ENCODE data around the gene BAMBI. TPM values are rescaled to one million over a fixed set of nuclear protein-coding genes. Genes with fewer than 3 reads are reported as not detected.

The BAMBI gene
- total RNA-seq, 1 experiment from 2014 or later, result 31.9 TPM

DNA sequence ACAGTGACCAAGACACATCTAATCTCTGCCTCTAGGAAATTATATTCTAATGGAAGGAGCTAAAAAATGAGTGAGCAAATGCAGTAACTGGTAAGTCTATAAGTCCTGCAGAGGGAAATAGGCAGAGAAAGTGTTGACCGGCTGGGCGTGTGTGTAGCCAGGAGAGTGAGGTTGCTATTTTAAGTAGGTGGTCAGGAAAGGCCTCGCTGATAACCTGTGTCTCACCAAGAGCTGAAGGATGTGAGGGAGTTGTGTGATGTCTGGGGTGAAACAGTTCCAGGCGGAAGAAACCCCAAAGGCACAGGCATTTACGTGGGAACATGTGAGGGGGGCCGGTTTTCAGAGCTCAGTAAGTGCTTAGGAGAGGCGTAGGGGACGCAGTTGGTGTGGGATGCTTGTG is 54.8 kb downstream of the BAMBI start:
- peaks cover 22% of the 10 kb centered on the region for H3K4me1 ChIP-seq (ENCODE audit: insufficient read depth, low read length, poor library complexity, severe bottlenecking)
- H3K27ac ChIP-seq (ENCODE audit: low read depth, low read length, poor library complexity, severe bottlenecking), result no peak overlapping the region
- no TSS peak for BruUV-seq (replicated peaks)
- H3K9me3 ChIP-seq (ENCODE audit: low read depth, low read length, poor library complexity, severe bottlenecking), result peaks cover 5% of the 10 kb centered on the region
- no peaks in the 10 kb centered on the region for H3K27me3 ChIP-seq (replicated peaks; ENCODE audit: insufficient read depth, low read depth, low read length, poor library complexity)
- TF ChIP-seq CTCF (conservative IDR thresholded peaks at IDR 0.05; ENCODE audit: low read depth, low read length) (no peak), EZH2 (IDR thresholded peaks at IDR 0.05; ENCODE audit: borderline replicate concordance, low read depth, low read length, poor library complexity, severe bottlenecking) (no peak)
- H3K4me3 ChIP-seq (ENCODE audit: low read depth, low read length, poor library complexity, severe bottlenecking), result no peak overlapping the region
- H3K36me3 ChIP-seq (ENCODE audit: insufficient read depth, low read length, poor library complexity, severe bottlenecking), result no peaks in the 10 kb centered on the region
- no peak for DNase-seq (ENCODE audit: low spot score)
- ChIA-PET POLR2A (ENCODE audit: low non-redundant PET) (no interaction called here), CTCF (no interaction called here)
- intact Hi-C loops (cut with micrococcal nuclease; ENCODE audit: unreplicated experiment), result no loop called here

Other genes with a start within 250 kb of the BAMBI start
- 125 and 130 TPM in 2 replicates for gene WAC, start 144.4 kb upstream of the BAMBI start, total RNA-seq (2021)

Data from A673 (cell line).